ENCODE measurements around the gene TENM3.

TENM3 gene

DNA sequence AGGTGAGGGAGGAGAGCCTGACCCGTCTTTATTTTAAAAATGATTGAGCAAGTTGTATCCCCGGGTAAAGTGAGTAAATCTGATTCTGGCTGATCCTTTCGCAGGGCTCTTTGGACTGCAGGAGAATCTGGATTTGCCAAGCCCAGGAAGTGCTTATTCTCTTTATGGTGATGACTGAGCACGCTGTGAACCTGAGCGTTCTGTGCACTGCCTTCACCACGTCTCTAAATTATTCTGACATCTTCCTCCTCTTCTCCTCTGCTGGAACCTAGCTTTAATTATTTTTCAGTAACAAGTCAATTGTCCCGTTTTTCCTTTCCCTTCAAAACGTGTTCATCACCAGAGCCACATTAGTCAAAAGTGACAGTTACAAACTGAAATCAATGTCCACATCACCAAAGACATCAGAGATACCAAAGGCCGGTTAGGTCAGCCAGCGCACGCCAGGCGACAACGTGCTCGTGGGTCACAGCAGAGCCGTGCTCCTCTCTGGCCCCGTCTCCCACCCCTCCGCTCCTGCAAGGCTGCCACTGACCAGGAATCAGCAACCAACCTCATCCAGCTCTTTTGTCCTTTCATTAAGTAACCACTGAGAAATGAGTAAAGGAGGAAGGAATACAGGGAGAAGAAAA is 599.7 kb downstream of the TENM3 start:
- no peak for DNase-seq (ENCODE audit: low read depth)

DNA sequence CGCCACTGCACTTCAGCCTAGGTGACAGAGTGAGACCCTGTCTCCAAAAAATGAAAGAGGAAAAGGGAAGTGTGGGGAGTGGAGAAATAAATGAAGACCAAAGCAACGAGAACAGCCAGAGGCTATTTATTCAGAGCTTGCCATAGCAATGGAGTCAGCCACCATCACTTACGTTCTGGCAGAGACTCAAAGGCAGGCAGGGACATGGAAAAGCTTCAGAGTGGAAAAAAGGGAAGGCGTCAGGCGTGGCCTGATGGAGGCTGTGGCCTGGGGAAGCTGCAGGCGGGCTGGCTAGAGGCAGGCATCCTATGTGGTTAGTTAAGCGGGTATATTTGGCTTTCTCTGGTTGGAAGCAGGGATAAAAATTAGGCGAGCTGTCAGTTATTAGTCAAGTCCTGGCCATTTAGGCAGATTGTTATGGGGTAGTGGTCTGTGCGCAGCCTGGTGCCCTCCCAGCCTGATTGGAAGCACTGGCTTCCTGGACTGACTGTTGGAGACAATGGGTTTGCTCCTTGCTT is 600.7 kb downstream of the TENM3 start:
- DNase-seq (ENCODE audit: low read depth), result no peak

DNA sequence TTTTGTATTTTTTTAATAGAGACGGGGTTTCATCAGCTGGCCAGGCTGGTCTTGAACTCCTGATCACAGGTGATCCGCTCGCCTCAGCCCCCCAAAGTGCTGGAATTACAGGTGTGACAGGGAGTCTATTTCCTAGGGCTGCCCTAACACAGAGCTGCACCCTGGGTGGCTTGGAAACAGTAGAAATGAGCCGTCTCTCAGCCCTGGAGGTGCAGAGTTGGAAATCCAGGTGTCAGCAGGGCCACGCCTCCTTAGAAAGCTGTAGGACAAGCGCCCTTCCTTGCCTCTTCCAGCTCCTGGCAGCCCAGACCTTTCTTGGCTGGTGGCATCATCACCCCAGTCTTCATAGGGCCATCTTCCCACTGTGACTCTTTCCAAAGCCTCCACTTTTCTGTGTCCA is 602.4 kb downstream of the TENM3 start:
- DNase-seq (ENCODE audit: low read depth), result no peak

DNA sequence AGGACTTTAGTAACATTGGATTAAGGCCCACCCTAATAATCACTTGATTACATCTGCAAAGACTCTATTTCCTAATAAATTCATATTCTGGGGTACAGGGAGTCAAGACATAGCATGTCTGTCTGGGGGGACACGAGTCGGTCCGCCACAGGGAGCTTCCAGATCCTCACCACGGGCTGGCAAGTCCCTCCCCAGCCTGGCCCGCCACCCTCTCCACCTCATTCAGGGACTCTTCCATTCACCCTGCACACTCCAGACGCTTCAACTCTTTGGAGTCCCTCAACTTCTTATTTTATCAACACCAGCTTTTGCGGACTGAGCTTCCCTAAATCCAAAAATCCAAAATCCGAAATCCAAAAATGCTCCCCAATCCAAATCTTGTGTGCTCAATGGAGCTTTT is 602.8 kb downstream of the TENM3 start:
- no peak for DNase-seq (ENCODE audit: low read depth)

DNA sequence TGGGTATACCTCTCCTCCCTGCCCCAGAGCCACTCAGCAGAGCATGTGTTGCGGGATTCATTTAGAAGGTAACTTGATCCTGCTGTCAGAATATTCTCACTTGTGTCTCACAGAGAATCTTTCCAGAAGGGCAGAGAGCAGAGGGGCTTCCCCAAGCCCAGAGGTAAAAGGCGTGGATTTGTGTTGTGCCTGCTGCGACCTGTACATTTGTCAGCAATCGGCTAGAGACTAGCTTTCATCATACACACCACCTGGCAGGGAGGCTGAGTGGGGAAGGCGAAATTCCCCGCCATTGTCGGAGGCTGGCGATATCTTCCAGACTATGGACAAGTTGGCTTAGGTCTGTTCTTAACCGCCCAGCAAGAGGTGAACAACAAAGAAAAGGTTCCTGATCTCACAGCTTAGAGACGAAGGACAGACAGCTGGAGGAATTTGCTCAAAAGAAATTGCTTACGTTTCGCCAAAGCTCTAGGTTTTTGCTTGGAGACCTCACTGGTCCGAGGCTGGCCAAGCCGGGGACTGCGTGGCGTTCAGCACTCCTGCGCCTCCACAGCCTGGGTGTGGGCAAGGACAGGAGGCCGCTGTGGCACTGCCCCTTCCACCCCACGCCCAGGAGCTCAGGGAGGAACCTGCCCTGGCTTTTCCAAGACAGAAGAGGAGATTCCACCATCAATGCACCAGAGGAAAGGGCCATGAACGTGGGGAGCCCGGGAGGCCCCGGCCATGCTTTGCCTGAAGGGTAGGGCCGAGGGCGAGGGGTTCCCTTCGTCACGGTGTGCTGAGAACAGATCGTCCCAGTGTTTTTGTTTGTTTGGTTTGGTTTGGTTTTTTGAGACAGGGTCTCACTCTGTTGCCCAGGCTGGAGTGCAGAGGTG is 604.6 kb downstream of the TENM3 start:
- DNase-seq (ENCODE audit: low read depth), result no peak

DNA sequence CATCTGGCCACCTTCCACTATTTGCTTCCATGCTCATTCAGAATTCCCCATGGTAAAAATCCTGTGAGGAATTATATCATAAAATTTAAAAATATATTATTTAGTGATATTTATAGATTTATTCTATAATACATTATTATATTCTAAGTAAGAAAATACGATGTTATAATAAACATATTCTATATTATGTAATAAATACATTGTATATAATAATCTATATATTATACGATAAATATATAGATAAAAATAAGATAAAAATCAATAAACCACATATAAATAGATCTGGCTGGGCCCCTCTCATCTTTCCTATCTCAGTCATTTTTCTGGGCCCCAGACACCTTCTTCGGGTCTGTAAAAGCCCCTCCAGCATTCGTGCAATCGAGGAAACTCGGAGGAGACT is 605.5 kb downstream of the TENM3 start:
- DNase-seq (ENCODE audit: low read depth), result no peak

Measured in stimulated activated CD8-positive, alpha-beta memory T cell treated with anti-CD3 and anti-CD28 coated beads, Interleukin-4, amount 100 ng/mL, for 24 hours (primary cell).